H1 (cell line): ENCODE data around the gene PRR29. TPM values are rescaled to one million over a fixed set of nuclear protein-coding genes. Genes with fewer than 3 reads are reported as not detected.

ENCODE experiments used
- CTCF ChIA-PET: fragments of 300-600 bp; sonication (Branson Sonifier 250); formaldehyde crosslinking; loops from one replicate; lab custom pipeline; 2021; ENCODE audit not compliant: partially characterized antibody; lab: Charles Lee
- POLR2A ChIA-PET: fragments of 300-600 bp; sonication (Branson Sonifier 250); formaldehyde crosslinking; loops from one replicate; lab custom pipeline; 2021; ENCODE audit warnings: inconsistent platforms; ENCODE audit not compliant: partially characterized antibody; lab: Charles Lee
- DNase-seq, 2 experiments: peaks; one replicate each; pipeline versions ENCODE4 v3.0.0 to v3.0.0-alpha.2; 2010 to 2022; ENCODE audit warnings: low spot score in 2 of 2, low read depth in 1 of 2, mixed read lengths in 1 of 2
- FAIRE-seq: peaks from 2 replicates; lab custom pipeline; 2011; peaks lifted over from hg19 to GRCh38; lab: Jason Lieb, UNC
- H2AFZ ChIP-seq: 2 replicates; pipeline ENCODE4 v1.8.1; 2012; ENCODE audit warnings: low read length, inconsistent platforms
- H2AK5ac ChIP-seq: 2 replicates; pipeline ENCODE4 v1.6.1; 2013; ENCODE audit warnings: low read depth, low read length
- H2BK120ac ChIP-seq: replicated peaks from 2 replicates; pipeline ENCODE3; 2013; ENCODE audit warnings: low read depth, low read length, inconsistent platforms
- H2BK12ac ChIP-seq: 2 replicates; pipeline ENCODE4 v1.6.1; 2013; ENCODE audit warnings: low read depth, low read length
- H2BK15ac ChIP-seq: 2 replicates; pipeline ENCODE4 v1.6.1; 2013; ENCODE audit warnings: low read length
- H2BK20ac ChIP-seq: 2 replicates; pipeline ENCODE4 v1.6.1; 2013; ENCODE audit warnings: low read length
- H2BK5ac ChIP-seq: 2 replicates; pipeline ENCODE4 v1.6.1; 2013; ENCODE audit warnings: low read depth, low read length
- H3K14ac ChIP-seq: 2 replicates; pipeline ENCODE4 v1.6.1; 2013; ENCODE audit warnings: inconsistent platforms; ENCODE audit not compliant: insufficient read length
- H3K18ac ChIP-seq: 2 replicates; pipeline ENCODE4 v1.6.1; 2013; ENCODE audit warnings: low read length; ENCODE audit errors: extremely low read depth
- H3K23ac ChIP-seq: 2 replicates; pipeline ENCODE4 v1.6.1; 2013; ENCODE audit warnings: inconsistent platforms; ENCODE audit not compliant: insufficient read length
- H3K23me2 ChIP-seq: 2 replicates; pipeline ENCODE4 v1.6.1; 2013; ENCODE audit warnings: low read depth, low read length
- H3K27ac ChIP-seq: 2 replicates; pipeline ENCODE4 v1.6.1; 2011; ENCODE audit warnings: low read depth, low read length, inconsistent platforms
- H3K27me3 ChIP-seq, 4 experiments: replicated peaks in 1 of 4; 1 replicate in 1 of 4; 2 replicates in 3 of 4; pipeline versions ENCODE4 v1.6.1 to v1.8.1; 2011 to 2013; ENCODE audit warnings: low read length in 3 of 4, mild to moderate bottlenecking in 3 of 4, inconsistent platforms in 2 of 4, mixed read lengths in 2 of 4, moderate library complexity in 1 of 4; ENCODE audit not compliant: control insufficient read depth in 3 of 4, insufficient read depth in 3 of 4; ENCODE audit errors: extremely low read depth in 1 of 4
- H3K36me3 ChIP-seq, 4 experiments: 2 replicates each; pipeline versions ENCODE4 v1.6.1 to v1.8.1; 2011 to 2013; ENCODE audit warnings: mild to moderate bottlenecking in 4 of 4, low read length in 3 of 4, moderate library complexity in 2 of 4, control low read depth in 1 of 4, inconsistent platforms in 1 of 4; ENCODE audit not compliant: insufficient read depth in 4 of 4, control insufficient read depth in 2 of 4
- H3K4ac ChIP-seq: replicated peaks from 2 replicates; pipeline ENCODE3; 2013; ENCODE audit warnings: low read length, low read depth, mixed read lengths, inconsistent platforms; ENCODE audit not compliant: insufficient read length
- H3K4me1 ChIP-seq, 4 experiments: replicated peaks in 1 of 4; 1 replicate in 1 of 4; 2 replicates in 3 of 4; pipeline versions ENCODE4 v1.6.1 to v1.8.1; 2011 to 2013; ENCODE audit warnings: low read length in 3 of 4, inconsistent platforms in 2 of 4, mixed read lengths in 1 of 4; ENCODE audit not compliant: insufficient read depth in 4 of 4, control insufficient read depth in 3 of 4
- H3K4me2 ChIP-seq, 2 experiments: 2 replicates each; pipeline versions ENCODE4 v1.6.1 to v1.8.1; 2011 to 2013; ENCODE audit warnings: low read depth in 2 of 2, low read length in 2 of 2, control low read depth in 1 of 2, inconsistent platforms in 1 of 2, mild to moderate bottlenecking in 1 of 2; ENCODE audit not compliant: insufficient read depth in 1 of 2
- H3K4me3 ChIP-seq, 4 experiments: fragments of 200-600, 300-600 bp in 1 of 4; sonication (generic), shearing (Covaris generic), sonication (Bioruptor Twin) in 1 of 4; 2 replicates each; pipeline versions ENCODE4 v1.5.1 to v1.8.1; 2011 to 2016; ENCODE audit warnings: low read length in 4 of 4, low read depth in 3 of 4, control low read depth in 2 of 4, inconsistent platforms in 2 of 4, mild to moderate bottlenecking in 2 of 4, mixed read lengths in 1 of 4, moderate library complexity in 1 of 4; ENCODE audit not compliant: insufficient read depth in 2 of 4; ENCODE audit errors: extremely low read depth in 1 of 4
- H3K56ac ChIP-seq: replicated peaks from 2 replicates; pipeline ENCODE3; 2013; ENCODE audit warnings: low read depth, mild to moderate bottlenecking, mixed read lengths, low read length, inconsistent platforms; ENCODE audit not compliant: insufficient read length
- H3K79me1 ChIP-seq: 2 replicates; pipeline ENCODE4 v1.6.1; 2013; ENCODE audit warnings: low read depth, low read length, control low read depth
- H3K79me2 ChIP-seq, 2 experiments: 2 replicates each; pipeline versions ENCODE4 v1.6.1 to v1.8.1; 2012 to 2013; ENCODE audit warnings: low read length in 2 of 2, mild to moderate bottlenecking in 2 of 2, inconsistent platforms in 1 of 2; ENCODE audit not compliant: insufficient read depth in 2 of 2, control insufficient read depth in 1 of 2
- H3K9ac ChIP-seq, 4 experiments: replicated peaks in 1 of 4; 1 replicate in 1 of 4; 2 replicates in 3 of 4; pipeline versions ENCODE4 v1.6.1 to v1.8.1; 2011 to 2013; ENCODE audit warnings: low read depth in 3 of 4, low read length in 3 of 4, control low read depth in 2 of 4, mild to moderate bottlenecking in 2 of 4, moderate library complexity in 2 of 4, inconsistent platforms in 1 of 4; ENCODE audit errors: extremely low read depth in 1 of 4
- H3K9me3 ChIP-seq, 2 experiments: 2 replicates each; pipeline versions ENCODE4 v1.6.1 to v1.8.1; 2012 to 2013; ENCODE audit warnings: mild to moderate bottlenecking in 2 of 2, moderate library complexity in 2 of 2, control low read depth in 1 of 2, inconsistent platforms in 1 of 2, low read depth in 1 of 2, low read length in 1 of 2, mixed read lengths in 1 of 2; ENCODE audit not compliant: insufficient read depth in 2 of 2
- H4K20me1 ChIP-seq, 2 experiments: replicated peaks in 1 of 2; 2 replicates each; pipeline versions ENCODE3 to v1.8.1; 2011 to 2013; ENCODE audit warnings: inconsistent platforms in 2 of 2, low read length in 2 of 2, mild to moderate bottlenecking in 1 of 2; ENCODE audit not compliant: insufficient read depth in 2 of 2, control insufficient read depth in 1 of 2
- H4K5ac ChIP-seq: 2 replicates; pipeline ENCODE4 v1.6.1; 2013; ENCODE audit warnings: low read length, low read depth, mixed read lengths, inconsistent platforms; ENCODE audit not compliant: insufficient read length
- H4K8ac ChIP-seq: 2 replicates; pipeline ENCODE4 v1.8.0; 2013; ENCODE audit warnings: mild to moderate bottlenecking, moderate library complexity, low read length, inconsistent platforms; ENCODE audit not compliant: insufficient read depth; ENCODE audit errors: extremely low read depth
- H4K91ac ChIP-seq: replicated peaks from 2 replicates; pipeline ENCODE3; 2013; ENCODE audit warnings: low read length, mixed read lengths, inconsistent platforms; ENCODE audit not compliant: insufficient read length
- BCL11A ChIP-seq, 2 experiments: IDR thresholded peaks; one replicate each; pipeline ENCODE4 v1.6.1; 2011; ENCODE audit warnings: low read depth in 2 of 2, low read length in 2 of 2, mild to moderate bottlenecking in 2 of 2
- RNF2 ChIP-seq: fragments of 200-900, 300-1000 bp; sonication (generic); IDR thresholded peaks from 2 replicates; pipeline ENCODE4 v1.7.1; 2016; ENCODE audit warnings: borderline replicate concordance, low read depth, mild to moderate bottlenecking, antibody characterized with exemption, low read length; ENCODE audit not compliant: poor library complexity, severe bottlenecking; ENCODE audit errors: missing control alignments
- SP1 ChIP-seq: IDR thresholded peaks from 2 replicates; pipeline ENCODE4 v1.6.1; 2011; ENCODE audit warnings: low read depth, low read length
- WGBS, 2 experiments: shearing (Covaris generic) in 1 of 2; methylation state at CpG; one replicate each; pipeline versions ENCODE4 v1.1.6 to v1.1.7; 2013 to 2015; ENCODE audit warnings: low lambda C conversion rate in 2 of 2, mixed read lengths in 2 of 2, inconsistent platforms in 1 of 2, low coverage in 1 of 2, missing lambda C conversion rate in 1 of 2; ENCODE audit not compliant: insufficient replicate concordance in 2 of 2, insufficient coverage in 1 of 2, insufficient read length in 1 of 2; ENCODE audit errors: extremely low coverage in 1 of 2, missing lambda C conversion rate in 1 of 2; 5-methylcytosine and 5-hydroxymethylcytosine counted together
- polyA plus RNA-seq, 7 experiments: library from polyadenylated mRNA; depleted of rRNA in 3 of 7; stranded (reverse) in 5 of 7; unstranded in 2 of 7; fragments of >200 nt in 5 of 7; fragments of 200-250 nt in 2 of 7; gene quantifications; 1 replicate in 5 of 7; 2 replicates in 1 of 7; 4 replicates in 1 of 7; pipeline versions ENCODE4 v1.2.1 to v1.2.3, GENCODE V29; 2011 to 2013; ENCODE audit warnings: missing spikeins in 2 of 7, mixed read lengths in 2 of 7
- total RNA-seq: library from RNA; stranded (reverse); fragmentation: NEBNext Ultra II Directional; extraction: Animal tissue kit (Norgen Biotek cat#: 25700); gene quantifications from 2 replicates; pipeline ENCODE4 v1.2.1, GENCODE V29; 2021
- TF ChIP-seq, protein P1 (sequence below): IDR thresholded peaks from 2 replicates; pipeline ENCODE4 v1.6.1; 2012; ENCODE audit warnings: inconsistent platforms
- TF ChIP-seq, protein P2 (sequence below): IDR thresholded peaks from 2 replicates; pipeline ENCODE4 v1.6.1; 2012; ENCODE audit warnings: inconsistent platforms
- TF ChIP-seq, protein P3 (sequence below), 3 experiments: IDR thresholded peaks; 1 replicate in 2 of 3; 2 replicates in 1 of 3; pipeline versions ENCODE4 v1.5.1 to v1.6.1; 2011; ENCODE audit warnings: low read length in 3 of 3, mild to moderate bottlenecking in 3 of 3, inconsistent platforms in 2 of 3, low read depth in 1 of 3, moderate library complexity in 1 of 3; ENCODE audit not compliant: insufficient read depth in 1 of 3; ENCODE audit errors: control extremely low read depth in 1 of 3

PRR29 gene
- total and polyA plus RNA-seq, 2 of the 8 experiments (the other 6 are each of a cell fraction or from before 2014, with no cell fraction given): 0.67 to 0.83 TPM

DNA sequence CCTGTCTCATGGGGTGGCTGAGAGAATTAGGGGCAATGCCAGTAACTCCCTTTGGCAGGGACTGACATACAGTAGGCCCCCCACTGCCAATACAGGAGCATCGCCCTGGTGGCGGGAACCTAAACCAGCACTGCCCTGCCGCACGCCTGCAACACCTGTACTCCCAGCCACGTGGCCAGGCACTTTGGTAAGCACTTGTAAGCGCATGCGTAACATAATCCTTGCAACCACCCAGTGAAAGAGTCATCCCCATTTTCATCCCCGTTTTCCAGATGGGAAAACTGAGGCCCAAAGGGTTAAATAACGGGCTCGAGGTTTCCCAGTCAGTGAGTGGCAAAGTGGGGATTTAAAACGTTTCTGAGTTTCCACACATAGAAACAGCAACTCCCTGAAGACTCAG, 42.9 kb upstream of the PRR29 start:
- Histone ChIP-seq H2AK5ac (no peak overlapping the region), H3K27me3 (no peaks in the 10 kb centered on the region), H3K27ac (no peak overlapping the region), H4K20me1 (peaks cover 0 to 9% of the 10 kb centered on the region in 2 experiments), H3K4ac (no peak overlapping the region), H3K56ac (no peak overlapping the region), H2BK12ac (no peak overlapping the region), H3K9ac (no peak overlapping the region), H3K4me2 (no peak overlapping the region), H4K8ac (no peak overlapping the region), H2AFZ (no peak overlapping the region), H4K5ac (no peak overlapping the region), H4K91ac (no peak overlapping the region), H3K23ac (no peak overlapping the region), H3K18ac (no peak overlapping the region), H2BK20ac (no peak overlapping the region), H2BK120ac (no peak overlapping the region), H3K36me3 (peaks cover 0 to 3% (median 0%) of the 10 kb centered on the region in 4 experiments; a peak in 1 of 8 replicates), H2BK15ac (no peak overlapping the region), H3K79me1 (no peaks in the 10 kb centered on the region), H3K4me1 (peaks cover 0 to 6% (median 2%) of the 10 kb centered on the region in 4 experiments; a peak in 3 of 7 replicates), H3K23me2 (no peaks in the 10 kb centered on the region), H3K79me2 (no peaks in the 10 kb centered on the region), H3K4me3 (no peak overlapping the region), H2BK5ac (no peak overlapping the region), H3K9me3 (no peaks in the 10 kb centered on the region), H3K14ac (no peak overlapping the region)
- FAIRE-seq (no peak), DNase-seq (no peak)
- TF ChIP-seq, protein P1, sequence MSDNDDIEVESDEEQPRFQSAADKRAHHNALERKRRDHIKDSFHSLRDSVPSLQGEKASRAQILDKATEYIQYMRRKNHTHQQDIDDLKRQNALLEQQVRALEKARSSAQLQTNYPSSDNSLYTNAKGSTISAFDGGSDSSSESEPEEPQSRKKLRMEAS: 0 out of 2 replicates have a peak, but pooled peaks have one; percentile 15
- TF ChIP-seq BCL11A (IDR thresholded peaks at IDR 0.05; ENCODE audit: low read depth in 2 of 2, low read length in 2 of 2) (no peak), RNF2 (no peak), SP1 (no peak)
- TF ChIP-seq, protein P2, sequence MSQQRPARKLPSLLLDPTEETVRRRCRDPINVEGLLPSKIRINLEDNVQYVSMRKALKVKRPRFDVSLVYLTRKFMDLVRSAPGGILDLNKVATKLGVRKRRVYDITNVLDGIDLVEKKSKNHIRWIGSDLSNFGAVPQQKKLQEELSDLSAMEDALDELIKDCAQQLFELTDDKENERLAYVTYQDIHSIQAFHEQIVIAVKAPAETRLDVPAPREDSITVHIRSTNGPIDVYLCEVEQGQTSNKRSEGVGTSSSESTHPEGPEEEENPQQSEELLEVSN: peak; percentile 41; the same call in 1 of the 2 replicates
- TF ChIP-seq, protein P3, sequence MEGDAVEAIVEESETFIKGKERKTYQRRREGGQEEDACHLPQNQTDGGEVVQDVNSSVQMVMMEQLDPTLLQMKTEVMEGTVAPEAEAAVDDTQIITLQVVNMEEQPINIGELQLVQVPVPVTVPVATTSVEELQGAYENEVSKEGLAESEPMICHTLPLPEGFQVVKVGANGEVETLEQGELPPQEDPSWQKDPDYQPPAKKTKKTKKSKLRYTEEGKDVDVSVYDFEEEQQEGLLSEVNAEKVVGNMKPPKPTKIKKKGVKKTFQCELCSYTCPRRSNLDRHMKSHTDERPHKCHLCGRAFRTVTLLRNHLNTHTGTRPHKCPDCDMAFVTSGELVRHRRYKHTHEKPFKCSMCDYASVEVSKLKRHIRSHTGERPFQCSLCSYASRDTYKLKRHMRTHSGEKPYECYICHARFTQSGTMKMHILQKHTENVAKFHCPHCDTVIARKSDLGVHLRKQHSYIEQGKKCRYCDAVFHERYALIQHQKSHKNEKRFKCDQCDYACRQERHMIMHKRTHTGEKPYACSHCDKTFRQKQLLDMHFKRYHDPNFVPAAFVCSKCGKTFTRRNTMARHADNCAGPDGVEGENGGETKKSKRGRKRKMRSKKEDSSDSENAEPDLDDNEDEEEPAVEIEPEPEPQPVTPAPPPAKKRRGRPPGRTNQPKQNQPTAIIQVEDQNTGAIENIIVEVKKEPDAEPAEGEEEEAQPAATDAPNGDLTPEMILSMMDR (IDR thresholded peaks at IDR 0.05; ENCODE audit: control extremely low read depth in 1 of 3, insufficient read depth in 1 of 3, low read depth in 1 of 3, low read length in 3 of 3): no peak
- ChIA-PET CTCF (interaction anchor here (0.8 to 14.4 kb wide), 10 partner anchors 9 to 70 kb away, joined by 3 to 270 read pairs (median 4); partner anchors contain the start of genes CSHL1 and GH1), POLR2A (interaction anchor here (0.9 kb wide), 1 partner anchor 8 kb away, joined by 3 read pairs; no protein-coding TSS in a partner anchor)
- WGBS, 2 experiments: 89% methylated on average over 11 of the region's 11 CpGs; no CpG with 5 or more reads in 1 of the 2 experiments
